Panc1 (cell line): ENCODE results near the gene OPN4. TPM values are rescaled to one million over a fixed set of nuclear protein-coding genes. Genes with fewer than 3 reads are reported as not detected.
A peak's percentile ranks its signal among the peaks of the same experiment; 100 is the strongest.

Experiments used
- ATAC-seq: fragments of 200-7000 bp; cut with Tn5 transposase; 2 replicates; pipeline ENCODE4 v1.9.1; 2020; ENCODE audit warnings: mild to moderate bottlenecking, moderate library complexity
- BruUV-seq: library from RNA; stranded (reverse); fragments of 400-500 nt; replicated peaks from 2 replicates; lab custom pipeline; 2021; lab: Mats Ljungman, UMichigan
- CTCF ChIA-PET: fragments of 300-600 bp; sonication (Branson Sonifier 250); formaldehyde crosslinking; loops from one replicate; lab custom pipeline; 2022; ENCODE audit warnings: antibody characterized with exemption; lab: Charles Lee
- POLR2A ChIA-PET: fragments of 300-600 bp; sonication (Branson Sonifier 250); formaldehyde crosslinking; loops from one replicate; lab custom pipeline; 2022; ENCODE audit warnings: antibody characterized with exemption; lab: Charles Lee
- DNase-seq: peaks from one replicate; pipeline ENCODE4 v3.0.0-alpha.2; 2010; ENCODE audit warnings: low read depth, low spot score
- H3K27ac ChIP-seq: 2 replicates; pipeline ENCODE4 v1.5.1; 2011; ENCODE audit warnings: mild to moderate bottlenecking, low read length, inconsistent platforms
- H3K27me3 ChIP-seq: fragments of 200-500 bp; sonication (Bioruptor generic); 2 replicates; pipeline ENCODE4 v1.6.0; 2014; ENCODE audit warnings: low read length, inconsistent platforms; ENCODE audit not compliant: control insufficient read depth, insufficient read depth
- H3K36me3 ChIP-seq: fragments of 200-500 bp; sonication (Bioruptor generic); 2 replicates; pipeline ENCODE4 v1.5.1; 2014; ENCODE audit warnings: inconsistent platforms, mild to moderate bottlenecking, low read length, moderate library complexity; ENCODE audit not compliant: control insufficient read depth, insufficient read depth
- H3K4me1 ChIP-seq: 2 replicates; pipeline ENCODE4 v1.5.1; 2011; ENCODE audit warnings: inconsistent platforms, mild to moderate bottlenecking, low read length, moderate library complexity; ENCODE audit not compliant: control insufficient read depth, insufficient read depth
- H3K4me3 ChIP-seq, 2 experiments: 2 replicates each; pipeline ENCODE4 v1.5.1; 2011 to 2012; ENCODE audit warnings: low read depth in 2 of 2, low read length in 2 of 2, mild to moderate bottlenecking in 2 of 2, inconsistent platforms in 1 of 2, moderate library complexity in 1 of 2
- H3K9me3 ChIP-seq: fragments of 200-500 bp; sonication (Bioruptor generic); 2 replicates; pipeline ENCODE4 v1.5.1; 2014; ENCODE audit warnings: low read depth, mild to moderate bottlenecking, inconsistent platforms, low read length, moderate library complexity; ENCODE audit not compliant: control insufficient read depth, insufficient read depth
- CTCF ChIP-seq: fragments of 450-650 bp; IDR thresholded peaks from 2 replicates; pipeline ENCODE4 v1.5.1; 2017; ENCODE audit warnings: mild to moderate bottlenecking
- POLR2AphosphoS5 ChIP-seq: IDR thresholded peaks from 2 replicates; pipeline ENCODE4 v1.6.1; 2012; ENCODE audit warnings: mild to moderate bottlenecking, low read depth, low read length, moderate library complexity
- REST ChIP-seq, 2 experiments: IDR thresholded peaks; 2 replicates each; pipeline ENCODE4 v1.6.1; 2011 to 2012; ENCODE audit warnings: low read depth in 2 of 2, control low read depth in 1 of 2, low read length in 1 of 2, mild to moderate bottlenecking in 1 of 2, moderate library complexity in 1 of 2; ENCODE audit not compliant: insufficient read depth in 1 of 2
- SIN3A ChIP-seq: IDR thresholded peaks from 2 replicates; pipeline ENCODE4 v1.6.1; 2012; ENCODE audit warnings: low read depth, mild to moderate bottlenecking, low read length, moderate library complexity, borderline replicate concordance; ENCODE audit not compliant: insufficient read depth
- TCF7L2 ChIP-seq: IDR thresholded peaks from 2 replicates; pipeline ENCODE4 v1.6.1; 2011; ENCODE audit warnings: mild to moderate bottlenecking, low read depth, low read length, inconsistent platforms
- in situ Hi-C: cut with HindIII; loops from 2 replicates; pipeline ENCODE4 v1.10.0; 2016; ENCODE audit warnings: low sequenced_read_pairs, low pct_unique_long_range_greater_than_20kb
- intact Hi-C: fragments of 100-400 bp; cut with micrococcal nuclease; formaldehyde crosslinking; loops from one replicate; pipeline ENCODE4 v1.10.0; 2022; ENCODE audit not compliant: unreplicated experiment
- total RNA-seq: library from RNA; stranded (reverse); gene quantifications from one replicate; pipeline ENCODE4 v1.2.1, GENCODE V29; 2021; ENCODE audit not compliant: unreplicated experiment

The OPN4 gene
- total RNA-seq, 1 experiment from 2014 or later, result not detected

- Histone ChIP-seq H3K27me3 (no peaks in the 10 kb centered on the region), H3K4me3 (no peak overlapping the region), H3K9me3 (no peaks in the 10 kb centered on the region), H3K36me3 (no peaks in the 10 kb centered on the region), H3K27ac (no peak overlapping the region), H3K4me1 (peaks cover 14% of the 10 kb centered on the region)
- no peak for DNase-seq
- in situ Hi-C loops (no loop called here), intact Hi-C loops (no loop called here)
- TF ChIP-seq TCF7L2 (no peak), SIN3A (no peak), REST (IDR thresholded peaks at IDR 0.05; ENCODE audit: insufficient read depth in 1 of 2, low read depth in 2 of 2, low read length in 1 of 2) (no peak), CTCF (no peak), POLR2AphosphoS5 (no peak)
- no peak for ATAC-seq
- CTCF ChIA-PET, result no interaction called here
- POLR2A ChIA-PET, result no interaction called here
- BruUV-seq, result no TSS peak
Measured at GRCh38 chr10:86690231-86690630, 35.9 kb downstream of the OPN4 start.

- intact Hi-C loops, result no loop called here
- ChIA-PET CTCF (no interaction called here), POLR2A (no interaction called here)
- BruUV-seq, result no TSS peak
- Histone ChIP-seq H3K27me3 (no peaks in the 10 kb centered on the region), H3K36me3 (no peaks in the 10 kb centered on the region), H3K9me3 (no peaks in the 10 kb centered on the region), H3K27ac (no peak overlapping the region), H3K4me3 (no peak overlapping the region), H3K4me1 (peaks cover 14% of the 10 kb centered on the region)
- TF ChIP-seq POLR2AphosphoS5, result no peak
- no peak for TF ChIP-seq TCF7L2
- no peak for TF ChIP-seq REST (IDR thresholded peaks at IDR 0.05; ENCODE audit: insufficient read depth in 1 of 2, low read depth in 2 of 2, low read length in 1 of 2)
- TF ChIP-seq CTCF, result no peak
- no peak for TF ChIP-seq SIN3A
- in situ Hi-C loops, result no loop called here
- ATAC-seq (peak; percentile 18; the same call in 1 of the 2 replicates), DNase-seq (no peak)
Measured at GRCh38 chr10:86690657-86691084, 36.3 kb downstream of the OPN4 start.
